Esophagus muscularis mucosa (tissue), 2 donors: Measurements from ENCODE around the gene MSI2.

ENCODE experiments used
- EP300 ChIP-seq: sonication (generic); formaldehyde crosslinking; IDR thresholded peaks from one replicate; pipeline ENCODE4 v1.6.1; 2017; ENCODE audit warnings: antibody characterized with exemption
- POLR2A ChIP-seq: fragments of 450-650 bp; IDR thresholded peaks from one replicate; pipeline ENCODE4 v1.6.1; 2017; ENCODE audit warnings: antibody characterized with exemption, moderate library complexity, mild to moderate bottlenecking, low read depth

DNA sequence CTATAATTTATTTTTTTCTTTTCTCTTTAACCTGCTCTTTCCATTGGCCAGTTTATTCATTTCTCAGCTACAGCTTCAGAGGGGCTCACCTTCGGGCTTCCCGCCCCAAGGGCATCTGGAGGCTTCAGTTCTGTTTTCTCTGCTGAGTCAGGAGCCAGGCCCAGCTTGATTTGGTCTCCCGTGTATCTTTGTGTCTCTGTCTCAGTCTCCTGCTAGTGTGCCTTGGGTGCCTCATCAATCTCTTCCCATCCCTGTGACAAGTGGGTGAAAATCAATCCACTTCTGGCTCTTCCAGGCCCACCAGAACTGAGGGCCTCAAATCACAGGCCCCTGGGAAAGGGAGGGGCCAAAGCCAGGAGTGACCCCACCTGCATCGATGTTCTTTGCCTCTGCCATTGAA lies 416.6 kb downstream of the MSI2 start:
- TF ChIP-seq EP300 = no peak
- no peak for TF ChIP-seq POLR2A
